ENCODE measurements around the gene PTER. TPM values are rescaled to one million over a fixed set of nuclear protein-coding genes. Genes with fewer than 3 reads are reported as not detected.
A peak's percentile ranks its signal among the peaks of the same experiment; 100 is the strongest.

PTER gene
- total RNA-seq, 1 donor from 2014 or later, result 2.6 TPM

GRCh38 chr10:16519250-16519907 lies 82.6 kb downstream of the PTER start:
- H3K4me1 Mint-ChIP-seq (ENCODE audit: unreplicated experiment), result peaks cover 14% of the 10 kb centered on the region
- H3K36me3 Mint-ChIP-seq (ENCODE audit: unreplicated experiment), result no peaks in the 10 kb centered on the region
- peak overlapping the region; percentile 66 for H3K4me3 Mint-ChIP-seq (ENCODE audit: unreplicated experiment)
- H3K27ac Mint-ChIP-seq (ENCODE audit: unreplicated experiment), result no peak overlapping the region
- no peak for TF ChIP-seq CTCF (IDR thresholded peaks at IDR 0.05)
- H3K9me3 Mint-ChIP-seq (ENCODE audit: unreplicated experiment), result no peaks in the 10 kb centered on the region
- H3K27me3 Mint-ChIP-seq (ENCODE audit: unreplicated experiment), result peaks cover 71% of the 10 kb centered on the region
- DNase-seq (ENCODE audit: extremely low spot score, unreplicated experiment), result no peak

GRCh38 chr10:16519908-16520861 lies 83.4 kb downstream of the PTER start:
- Mint-ChIP-seq H3K4me1 (ENCODE audit: unreplicated experiment) (peaks cover 14% of the 10 kb centered on the region), H3K27ac (ENCODE audit: unreplicated experiment) (no peak overlapping the region), H3K4me3 (ENCODE audit: unreplicated experiment) (peak overlapping the region; percentile 66), H3K27me3 (ENCODE audit: unreplicated experiment) (peaks cover 72% of the 10 kb centered on the region), H3K36me3 (ENCODE audit: unreplicated experiment) (no peaks in the 10 kb centered on the region), H3K9me3 (ENCODE audit: unreplicated experiment) (no peaks in the 10 kb centered on the region)
- no peak for TF ChIP-seq CTCF (IDR thresholded peaks at IDR 0.05)
- no peak for DNase-seq (ENCODE audit: extremely low spot score, unreplicated experiment)

GRCh38 chr10:16520900-16521299 lies 84.1 kb downstream of the PTER start:
- Mint-ChIP-seq H3K27ac (ENCODE audit: unreplicated experiment) (no peak overlapping the region), H3K36me3 (ENCODE audit: unreplicated experiment) (no peaks in the 10 kb centered on the region), H3K4me3 (ENCODE audit: unreplicated experiment) (peak overlapping the region; percentile 57), H3K9me3 (ENCODE audit: unreplicated experiment) (no peaks in the 10 kb centered on the region), H3K27me3 (ENCODE audit: unreplicated experiment) (peaks cover 78% of the 10 kb centered on the region), H3K4me1 (ENCODE audit: unreplicated experiment) (peaks cover 14% of the 10 kb centered on the region)
- no peak for DNase-seq (ENCODE audit: extremely low spot score, unreplicated experiment)
- peak; percentile 45 for TF ChIP-seq CTCF (IDR thresholded peaks at IDR 0.05)

- TF ChIP-seq CTCF (IDR thresholded peaks at IDR 0.05), result no peak
- Mint-ChIP-seq H3K36me3 (ENCODE audit: unreplicated experiment) (no peaks in the 10 kb centered on the region), H3K27me3 (ENCODE audit: unreplicated experiment) (peaks cover 82% of the 10 kb centered on the region), H3K4me1 (ENCODE audit: unreplicated experiment) (peaks cover 14% of the 10 kb centered on the region), H3K4me3 (ENCODE audit: unreplicated experiment) (peak within 1 kb of the TSS; percentile 75), H3K27ac (ENCODE audit: unreplicated experiment) (no peak within 1 kb of the TSS), H3K9me3 (ENCODE audit: unreplicated experiment) (no peaks in the 10 kb centered on the region)
- no peak for DNase-seq (ENCODE audit: extremely low spot score, unreplicated experiment)
Observed at GRCh38 chr10:16521311-16522016, 84.7 kb downstream of the PTER start, which contains the start of gene C1QL3. Gene C1QL3 (minus strand): TSS chr10:16521879. CDS start chr10:16521065, 814 bp downstream.

All from osteocyte (in vitro differentiated cells).